ENCODE data around the gene KRTAP4-3.
"Not testable (repeated sequence)": the region's sequence is repeated elsewhere in the genome, so short reads cannot be mapped to it uniquely, and the experiment has no call there.

DNA sequence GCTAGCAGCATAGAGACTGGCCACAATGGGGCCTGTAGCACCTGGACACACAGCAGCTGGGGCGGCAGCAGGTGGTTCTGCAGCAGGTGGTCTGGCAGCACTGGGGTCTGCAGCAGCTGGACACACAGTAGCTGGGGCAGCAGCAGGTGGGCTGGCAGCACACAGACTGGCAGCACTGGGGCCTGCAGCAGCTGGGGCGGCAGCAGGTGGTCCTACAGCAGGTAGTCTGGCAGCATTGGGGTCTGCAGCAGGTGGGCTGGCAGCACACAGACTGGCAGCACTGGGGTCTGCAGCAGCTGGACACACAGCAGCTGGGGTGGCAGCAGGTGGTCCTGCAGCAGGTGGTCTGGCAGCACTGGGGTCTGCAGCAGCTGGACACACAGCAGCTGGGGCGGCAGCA is 7.8 kb downstream of the KRTAP4-3 start:
- TF ChIP-seq POLR2A (IDR thresholded peaks at IDR 0.05), result not testable (repeated sequence)
- TF ChIP-seq, protein P1, sequence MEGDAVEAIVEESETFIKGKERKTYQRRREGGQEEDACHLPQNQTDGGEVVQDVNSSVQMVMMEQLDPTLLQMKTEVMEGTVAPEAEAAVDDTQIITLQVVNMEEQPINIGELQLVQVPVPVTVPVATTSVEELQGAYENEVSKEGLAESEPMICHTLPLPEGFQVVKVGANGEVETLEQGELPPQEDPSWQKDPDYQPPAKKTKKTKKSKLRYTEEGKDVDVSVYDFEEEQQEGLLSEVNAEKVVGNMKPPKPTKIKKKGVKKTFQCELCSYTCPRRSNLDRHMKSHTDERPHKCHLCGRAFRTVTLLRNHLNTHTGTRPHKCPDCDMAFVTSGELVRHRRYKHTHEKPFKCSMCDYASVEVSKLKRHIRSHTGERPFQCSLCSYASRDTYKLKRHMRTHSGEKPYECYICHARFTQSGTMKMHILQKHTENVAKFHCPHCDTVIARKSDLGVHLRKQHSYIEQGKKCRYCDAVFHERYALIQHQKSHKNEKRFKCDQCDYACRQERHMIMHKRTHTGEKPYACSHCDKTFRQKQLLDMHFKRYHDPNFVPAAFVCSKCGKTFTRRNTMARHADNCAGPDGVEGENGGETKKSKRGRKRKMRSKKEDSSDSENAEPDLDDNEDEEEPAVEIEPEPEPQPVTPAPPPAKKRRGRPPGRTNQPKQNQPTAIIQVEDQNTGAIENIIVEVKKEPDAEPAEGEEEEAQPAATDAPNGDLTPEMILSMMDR (IDR thresholded peaks at IDR 0.05), result not testable (repeated sequence)
